HG02610 (cell line): ENCODE results near the gene C9orf152.
"Not testable (repeated sequence)": the region's sequence is repeated elsewhere in the genome, so short reads cannot be mapped to it uniquely, and the experiment has no call there.

Experiments used
- ATAC-seq: cut with Tn5 transposase; IDR thresholded peaks from one replicate; pipeline ENCODE4 v1.9.1; 2021; ENCODE audit warnings: mild to moderate bottlenecking, moderate library complexity; ENCODE audit not compliant: unreplicated experiment

Gene C9orf152, protein sequence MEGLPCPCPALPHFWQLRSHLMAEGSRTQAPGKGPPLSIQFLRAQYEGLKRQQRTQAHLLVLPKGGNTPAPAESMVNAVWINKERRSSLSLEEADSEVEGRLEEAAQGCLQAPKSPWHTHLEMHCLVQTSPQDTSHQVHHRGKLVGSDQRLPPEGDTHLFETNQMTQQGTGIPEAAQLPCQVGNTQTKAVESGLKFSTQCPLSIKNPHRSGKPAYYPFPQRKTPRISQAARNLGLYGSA

DNA sequence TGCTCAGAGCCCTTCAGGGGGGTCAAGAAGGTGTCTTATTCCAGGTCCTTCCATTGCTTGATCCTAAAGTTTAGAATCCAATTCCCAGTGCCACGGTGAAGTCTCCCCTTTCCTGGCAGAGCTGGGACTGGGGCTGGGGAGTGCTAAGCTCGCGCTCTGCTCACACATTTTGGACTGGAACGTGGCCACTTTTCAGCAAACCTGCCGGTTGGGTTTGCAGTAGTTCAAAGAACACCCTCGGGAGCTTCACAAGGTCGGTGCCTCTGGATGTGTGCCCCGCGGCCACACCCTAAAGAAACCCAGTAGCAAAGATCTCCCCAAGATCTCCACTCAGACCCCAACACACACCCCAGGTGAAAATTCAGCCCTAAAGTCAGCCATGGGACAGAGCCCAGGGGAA is at the start of gene C9orf152:
Gene C9orf152 (minus strand): TSS at position 129 of the 400 bp plus-strand sequence. CDS start 580 bp downstream, outside the sequence.
- ATAC-seq: no peak

DNA sequence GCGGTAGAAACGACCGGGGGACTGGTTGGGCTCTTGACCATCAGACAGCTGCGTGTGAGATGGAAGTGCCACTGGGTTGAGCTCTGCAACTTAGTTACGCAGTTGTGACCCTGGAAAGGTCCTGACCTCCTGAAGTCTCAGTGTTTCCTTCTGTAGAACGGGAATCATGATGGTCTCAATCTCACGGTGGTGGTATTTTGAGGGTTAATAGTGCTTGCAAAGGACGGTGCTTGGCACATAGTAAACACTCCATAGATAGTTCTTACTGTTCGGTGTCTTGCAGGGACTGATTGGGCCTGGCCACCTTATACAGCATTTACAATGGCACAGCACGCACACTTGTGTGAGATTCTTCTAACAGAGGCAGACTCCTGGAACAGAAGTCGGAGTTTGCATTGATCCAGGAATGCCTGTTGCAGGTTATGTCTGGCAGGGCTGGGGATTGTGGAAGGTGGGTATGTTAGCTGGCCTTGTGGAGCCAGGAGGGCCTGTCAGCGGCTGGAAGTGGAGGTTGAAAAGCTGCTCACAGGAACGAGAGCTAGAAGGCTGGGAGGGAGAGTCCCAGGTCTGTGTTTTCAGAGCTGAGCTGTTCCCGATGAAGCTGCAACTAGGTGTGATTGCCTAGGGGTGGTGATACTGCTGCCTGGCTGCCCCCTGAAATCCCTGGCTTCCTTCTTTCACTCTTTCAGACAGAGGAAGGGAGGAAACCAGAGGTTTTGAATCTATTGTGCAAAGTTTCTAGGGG is 49.3 kb upstream of the C9orf152 start:
- no peak for ATAC-seq

DNA sequence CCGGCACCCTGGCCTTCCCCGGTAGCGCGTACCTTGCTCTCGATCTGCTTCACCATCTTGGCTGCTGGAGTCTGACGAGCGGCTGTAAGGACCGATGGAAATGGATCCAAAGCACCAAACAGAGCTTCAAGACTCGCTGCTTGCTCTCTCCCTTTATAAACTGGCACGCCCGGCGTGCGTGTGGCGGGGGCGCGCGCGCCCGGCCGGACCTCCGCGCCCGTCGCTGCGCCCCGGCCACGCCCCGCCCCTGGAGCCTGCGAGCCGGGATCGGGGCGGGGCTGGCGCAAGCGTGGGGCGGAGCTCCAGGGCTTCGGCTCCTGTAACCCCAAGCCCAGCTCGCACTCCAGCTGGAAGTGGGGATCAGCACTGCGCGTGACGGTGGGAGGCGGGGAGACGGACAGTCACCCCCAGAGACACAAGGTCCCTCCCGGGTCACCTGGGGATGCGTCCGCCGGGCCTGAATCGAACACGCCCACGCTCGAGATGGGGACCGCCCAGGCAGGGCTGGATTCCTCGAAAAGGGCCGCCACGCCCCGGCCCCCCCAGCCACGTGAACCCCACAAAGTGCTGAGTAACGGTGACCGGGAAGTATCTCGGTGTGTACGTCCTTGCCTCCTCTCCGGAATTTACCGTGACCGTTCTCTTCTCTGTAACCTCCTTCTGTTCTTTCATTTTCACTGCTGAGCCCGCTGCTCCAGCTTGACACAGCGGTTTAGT is 48.6 kb upstream of the C9orf152 start, which contains the start of gene TXN:
Gene TXN (minus strand): TSS at position 128 of the 717 bp plus-strand sequence. CDS start 72 bp downstream, at position 56.
- peak; percentile 71 for ATAC-seq

DNA sequence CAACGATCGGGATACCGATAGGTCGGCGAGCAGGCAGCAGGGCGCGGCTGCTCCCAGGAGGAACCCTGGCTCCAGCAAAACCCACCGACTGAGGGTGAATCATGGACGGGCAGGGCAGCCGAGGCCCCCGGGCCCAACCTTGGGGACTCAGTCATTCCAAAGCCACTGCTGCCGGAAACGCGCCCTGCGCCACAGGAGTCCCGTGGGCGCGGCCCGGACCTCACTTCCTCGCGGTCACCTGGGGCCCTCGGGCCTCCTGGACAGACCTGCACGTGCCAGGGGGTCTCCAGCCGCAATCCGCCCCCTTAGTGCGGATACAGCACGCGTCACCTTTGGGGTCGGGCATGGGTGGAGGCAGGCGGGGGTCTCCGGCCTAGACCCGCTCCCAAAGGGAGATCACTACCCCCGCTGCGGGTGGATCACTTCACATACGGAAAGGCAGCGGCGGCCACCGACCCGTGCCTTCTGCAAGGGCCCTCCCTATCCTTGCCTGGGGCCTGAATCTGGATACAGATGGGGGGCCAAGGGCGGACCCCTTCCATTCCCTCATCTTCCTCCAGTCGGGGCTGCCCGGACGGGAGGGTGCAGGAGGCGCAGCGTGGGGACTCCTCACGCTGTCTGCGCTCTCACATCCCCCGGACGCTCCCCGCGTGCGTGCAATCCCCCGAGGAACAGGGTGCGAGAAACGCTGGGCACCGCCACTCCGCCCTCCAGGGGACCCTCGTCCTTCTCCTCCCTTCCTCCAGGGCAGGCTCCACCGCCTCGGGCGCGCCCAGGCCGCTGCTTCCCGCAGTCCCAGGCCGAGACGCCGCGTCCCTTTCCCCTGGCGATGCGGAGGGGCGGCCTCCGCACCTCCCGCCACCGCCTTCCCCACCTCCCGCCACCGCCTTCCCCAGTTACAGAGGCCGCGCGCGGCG is 47.8 kb upstream of the C9orf152 start:
- ATAC-seq: peak; percentile 20

DNA sequence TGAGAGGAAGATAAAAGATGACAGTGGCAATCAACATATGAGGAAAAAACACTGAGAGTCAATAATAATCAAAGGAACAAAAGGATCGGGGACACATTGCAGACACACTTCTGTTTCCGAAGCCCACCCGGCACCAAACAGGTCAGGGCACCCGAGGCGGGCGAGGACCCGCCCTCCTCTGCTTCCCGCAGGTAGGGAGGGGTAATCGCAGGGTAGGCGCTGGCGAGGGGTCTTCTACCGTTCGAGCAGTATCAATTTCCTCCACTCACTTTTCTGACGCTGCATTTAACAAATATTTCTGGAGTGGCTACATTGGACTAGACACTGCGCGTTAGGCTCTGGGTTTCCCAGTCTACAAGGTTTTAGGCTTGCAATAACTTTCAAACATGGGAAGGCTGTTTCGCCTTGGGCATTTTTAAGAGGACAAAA is 47.1 kb upstream of the C9orf152 start:
- ATAC-seq: no peak

DNA sequence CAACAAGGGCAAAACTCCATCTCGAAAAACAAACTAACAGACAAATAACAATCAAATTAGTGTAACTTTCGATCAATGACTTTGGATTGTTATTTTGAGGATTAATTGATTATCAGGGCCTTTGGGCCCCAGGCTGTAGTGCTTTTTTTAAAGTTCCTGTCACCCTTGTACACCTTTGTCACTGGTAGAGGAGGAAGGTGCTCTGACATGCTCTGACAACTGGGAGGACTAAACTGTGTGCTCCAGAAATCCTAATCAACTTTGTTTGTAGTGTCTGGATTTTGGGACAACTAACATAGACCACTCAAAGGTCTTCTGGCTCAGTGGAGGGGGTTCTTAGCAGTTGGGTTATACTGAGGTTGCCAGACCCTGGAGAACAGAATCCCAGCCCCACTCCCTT is 46.5 kb upstream of the C9orf152 start:
- ATAC-seq: no peak

DNA sequence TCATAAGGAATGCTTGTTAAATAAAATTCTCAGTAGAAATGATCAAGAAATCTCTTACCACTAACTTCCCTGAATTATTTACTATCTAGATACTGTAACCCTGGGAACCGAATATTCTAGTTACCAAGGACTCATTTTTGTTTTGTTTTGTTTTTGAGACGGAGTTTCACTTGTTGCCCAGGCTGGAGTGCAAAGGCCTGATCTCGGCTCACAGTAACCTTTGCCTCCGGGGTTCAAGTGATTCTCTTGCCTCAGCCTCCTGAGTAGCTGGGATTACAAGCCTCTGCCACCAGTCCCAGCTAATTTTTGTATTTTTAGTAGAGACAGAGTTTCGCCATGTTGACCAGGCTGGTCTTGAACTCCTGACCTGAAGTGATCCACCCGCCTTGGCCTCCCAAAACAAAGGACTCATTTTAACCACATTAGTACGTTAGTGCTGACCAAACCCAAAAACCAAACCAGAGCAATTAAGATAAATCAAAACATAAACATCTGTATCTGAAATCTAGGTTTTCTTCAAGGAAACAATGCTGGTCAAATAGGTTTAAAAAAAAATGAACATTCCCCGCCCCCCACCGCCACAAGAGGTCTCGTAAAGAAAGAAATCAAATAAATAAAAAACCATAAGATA is 44.7 kb upstream of the C9orf152 start:
- ATAC-seq: no peak

DNA sequence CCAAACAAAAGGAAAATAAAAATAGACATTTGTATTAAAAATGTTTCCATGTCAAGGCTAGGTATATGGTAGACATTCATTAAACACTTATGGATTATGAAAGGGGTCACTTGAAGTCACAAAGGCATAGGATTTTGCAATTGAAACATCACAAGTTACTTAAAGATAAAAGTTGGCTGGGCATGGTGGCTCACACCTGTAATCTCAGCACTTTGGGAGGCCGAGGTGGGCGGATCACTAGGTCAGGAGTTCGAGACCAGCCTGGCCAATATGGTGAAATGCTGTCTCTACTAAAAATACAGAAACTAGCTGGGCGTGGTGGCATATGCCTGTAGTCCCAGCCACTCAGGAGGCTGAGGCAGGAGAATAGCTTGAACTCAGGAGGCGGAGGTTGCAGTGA is 43.8 kb upstream of the C9orf152 start:
- ATAC-seq: not testable (repeated sequence)

DNA sequence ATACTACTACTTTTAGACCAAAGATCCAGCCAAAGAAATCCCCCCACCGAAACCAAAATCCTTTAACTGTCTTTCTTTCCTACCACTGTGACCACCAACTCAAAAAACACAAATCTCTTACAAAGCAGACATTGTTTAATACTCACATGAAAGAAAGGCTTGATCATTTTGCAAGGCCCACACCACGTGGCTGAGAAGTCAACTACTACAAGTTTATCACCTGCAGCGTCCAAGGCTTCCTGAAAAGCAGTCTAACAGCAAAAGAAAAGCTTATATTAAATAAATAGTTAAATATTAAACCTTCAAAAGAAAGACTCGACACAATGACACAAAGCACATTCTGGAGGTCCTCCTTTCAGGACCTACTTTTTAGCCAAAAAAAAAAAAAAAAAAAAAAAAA is 43.3 kb upstream of the C9orf152 start:
- no peak for ATAC-seq

DNA sequence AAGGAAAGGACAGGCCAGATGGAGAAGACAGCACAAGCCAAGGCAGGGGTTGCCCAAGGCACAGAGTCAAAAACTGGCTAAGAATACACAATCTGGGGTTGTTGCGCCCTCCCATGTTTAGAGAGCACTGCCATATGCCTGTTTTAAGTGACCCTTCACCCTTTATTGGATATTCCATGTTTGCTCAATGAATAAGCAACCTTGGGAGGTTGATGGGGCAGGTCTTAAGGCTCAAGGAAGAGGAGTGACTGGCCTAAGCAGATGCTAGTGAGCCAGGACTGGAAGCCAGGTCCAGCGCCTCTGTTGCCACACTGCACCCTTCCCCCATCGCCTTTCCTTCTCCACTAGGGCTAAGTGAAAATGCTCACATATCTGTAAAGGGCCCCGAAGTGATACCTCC is 41.6 kb upstream of the C9orf152 start:
- ATAC-seq: no peak

DNA sequence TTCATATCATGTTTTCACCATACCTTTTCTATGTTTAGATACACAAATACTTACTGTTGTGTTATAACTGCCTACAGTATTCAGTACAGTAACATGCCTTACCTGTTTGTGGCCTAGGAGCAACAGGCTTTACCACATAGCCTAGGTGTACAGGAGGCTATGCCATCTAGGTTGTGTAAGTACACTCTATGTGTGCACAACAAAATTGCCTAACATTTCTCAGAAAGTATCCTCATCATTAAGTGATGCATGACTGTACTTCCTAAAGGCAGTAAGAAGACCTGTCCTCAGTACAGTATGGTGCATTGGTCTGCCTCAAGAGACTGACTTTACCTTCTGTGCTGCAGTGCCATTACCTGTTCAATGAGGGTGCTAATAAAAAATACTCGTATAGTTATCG is 40.4 kb upstream of the C9orf152 start:
- no peak for ATAC-seq

DNA sequence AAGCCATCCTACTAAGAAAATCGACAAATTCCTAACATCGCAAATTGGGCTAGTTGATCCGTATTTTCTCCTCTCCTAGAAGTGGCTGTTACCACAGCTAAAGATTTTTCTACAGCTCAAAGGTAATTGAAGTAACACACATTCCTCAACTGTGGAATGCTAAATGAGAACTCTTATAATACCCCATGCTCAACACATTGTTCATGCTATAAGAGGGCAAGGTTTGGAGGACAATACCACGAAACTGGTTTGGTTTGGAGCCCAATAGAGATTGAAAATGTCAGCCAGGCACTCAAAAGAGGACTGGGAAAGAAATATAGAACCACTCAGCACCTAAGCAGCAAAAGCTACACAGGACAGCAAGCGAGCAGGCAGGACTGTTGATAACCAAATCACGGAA is 38.3 kb upstream of the C9orf152 start:
- ATAC-seq: no peak

DNA sequence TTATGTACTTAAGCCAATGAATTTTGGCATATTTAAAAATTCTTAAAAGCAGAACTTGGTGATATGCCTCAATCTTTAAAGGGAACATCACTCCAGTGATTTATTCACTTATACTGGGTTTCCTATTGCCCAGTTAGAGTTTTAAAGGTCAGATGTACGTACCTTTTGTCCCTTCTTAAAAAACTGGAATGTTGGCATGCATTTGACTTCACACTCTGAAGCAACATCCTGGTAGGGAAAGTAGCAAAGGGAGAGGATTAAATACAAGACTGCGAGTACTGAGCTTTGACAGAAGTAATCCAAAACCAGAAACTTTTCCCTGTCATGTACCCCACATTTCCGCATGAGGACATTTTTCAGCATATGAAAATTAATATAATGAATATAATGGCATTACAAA is 36.7 kb upstream of the C9orf152 start:
- ATAC-seq: no peak

DNA sequence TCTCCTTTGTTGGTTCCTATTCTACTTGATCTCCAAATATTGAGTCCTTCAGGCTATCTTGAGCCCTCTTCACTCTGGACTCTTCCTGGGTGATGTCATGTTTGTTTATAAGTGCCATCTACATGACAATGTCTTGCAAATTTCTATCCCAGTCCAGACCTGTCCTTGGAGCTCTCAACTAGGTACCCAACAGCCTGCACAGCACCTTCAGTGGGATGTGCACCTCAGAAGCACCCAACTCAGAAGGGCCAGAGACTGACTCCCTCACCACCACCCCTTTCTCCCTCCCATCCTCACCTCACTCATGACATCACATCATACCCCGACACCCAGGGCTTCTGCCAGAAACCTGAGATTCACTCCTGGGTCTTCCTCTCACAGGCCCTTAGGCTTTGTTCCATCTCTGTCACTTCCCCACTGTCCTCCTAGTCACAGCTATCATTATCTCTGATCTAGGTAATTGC is 33.9 kb upstream of the C9orf152 start:
- ATAC-seq: no peak

DNA sequence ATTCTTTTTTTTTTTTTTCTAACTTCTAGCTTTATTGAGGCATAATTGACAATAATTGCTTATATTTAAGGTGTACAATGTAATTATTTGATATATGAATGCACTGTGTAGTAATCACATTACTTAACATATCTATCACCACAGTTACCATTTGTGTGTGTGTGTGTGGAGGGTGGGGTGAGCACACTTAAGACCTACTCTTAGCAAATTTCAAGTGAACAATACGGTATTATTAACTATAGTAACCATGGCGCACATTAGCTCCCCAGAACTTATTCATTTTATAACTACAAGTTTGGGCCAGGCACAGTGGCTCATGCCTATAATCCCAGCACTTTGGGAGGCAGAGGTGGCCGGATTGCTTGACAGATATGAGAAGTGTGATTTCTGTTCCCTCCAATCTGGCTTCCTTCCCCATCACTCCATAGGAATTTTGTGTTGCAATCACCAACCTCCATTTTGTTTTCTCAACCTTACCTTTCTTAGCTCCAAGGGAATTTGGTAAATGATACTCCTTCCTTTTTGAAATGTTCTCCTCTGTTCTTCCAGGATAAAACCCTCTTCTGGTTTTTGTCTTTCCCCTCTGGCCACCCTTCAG is 33.4 kb upstream of the C9orf152 start:
- no peak for ATAC-seq

DNA sequence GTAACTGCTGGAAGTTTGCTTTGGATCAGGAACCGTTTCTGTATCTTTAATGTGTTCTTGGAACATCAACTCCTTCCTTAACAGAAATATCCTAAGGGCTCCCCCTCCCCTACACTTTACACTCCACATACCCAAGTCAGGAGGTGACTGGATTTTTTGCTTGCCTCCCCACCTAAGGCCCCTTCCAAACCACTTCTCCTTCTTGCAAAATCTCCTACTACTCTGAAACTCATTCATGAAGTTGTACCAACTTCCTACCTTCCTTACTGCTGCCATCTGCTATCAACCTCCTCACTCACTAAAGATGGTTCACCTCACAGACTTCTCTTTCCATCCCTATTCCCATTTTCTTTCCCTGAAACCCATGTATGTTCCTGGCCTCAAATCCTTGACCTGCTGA is 32.2 kb upstream of the C9orf152 start:
- no peak for ATAC-seq

DNA sequence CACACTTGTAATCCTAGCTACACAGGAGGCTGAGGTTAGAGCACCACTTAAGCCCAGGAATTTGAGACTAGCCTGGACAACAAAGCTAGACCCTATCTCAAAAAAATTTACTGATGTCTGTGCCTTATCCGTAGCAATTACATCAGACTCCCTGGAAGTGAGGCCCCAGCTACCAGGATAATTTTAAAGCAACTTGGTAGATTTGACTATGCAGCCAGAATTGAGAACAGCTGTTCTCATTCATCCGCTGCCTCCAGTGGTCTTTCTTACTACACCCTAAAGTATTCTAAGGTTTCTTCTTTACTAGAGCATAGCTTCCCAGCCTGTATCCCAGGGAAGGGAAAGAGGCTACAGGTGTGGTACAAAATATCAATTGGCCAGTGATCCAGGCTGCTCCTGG is 20.4 kb upstream of the C9orf152 start:
- no peak for ATAC-seq

DNA sequence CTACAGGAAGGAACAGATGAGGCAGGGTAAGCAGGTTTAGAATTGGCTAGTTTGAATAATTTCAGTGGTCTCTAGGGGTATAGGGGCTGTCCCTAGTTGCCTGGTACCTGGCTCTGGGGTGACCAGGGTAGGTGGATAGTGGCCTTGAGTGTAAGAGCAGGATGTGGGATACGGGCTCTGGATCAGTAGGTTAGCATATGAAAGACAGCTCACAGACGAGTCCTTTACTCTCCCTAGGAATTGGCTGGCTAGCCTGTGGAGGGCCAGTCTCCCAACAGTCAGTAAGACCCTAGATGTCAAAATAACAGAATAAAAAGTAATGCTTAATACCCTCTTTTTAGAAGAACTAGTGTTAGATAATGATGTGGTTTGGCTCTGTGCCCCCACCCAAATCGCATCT is 16.6 kb upstream of the C9orf152 start:
- no peak for ATAC-seq

DNA sequence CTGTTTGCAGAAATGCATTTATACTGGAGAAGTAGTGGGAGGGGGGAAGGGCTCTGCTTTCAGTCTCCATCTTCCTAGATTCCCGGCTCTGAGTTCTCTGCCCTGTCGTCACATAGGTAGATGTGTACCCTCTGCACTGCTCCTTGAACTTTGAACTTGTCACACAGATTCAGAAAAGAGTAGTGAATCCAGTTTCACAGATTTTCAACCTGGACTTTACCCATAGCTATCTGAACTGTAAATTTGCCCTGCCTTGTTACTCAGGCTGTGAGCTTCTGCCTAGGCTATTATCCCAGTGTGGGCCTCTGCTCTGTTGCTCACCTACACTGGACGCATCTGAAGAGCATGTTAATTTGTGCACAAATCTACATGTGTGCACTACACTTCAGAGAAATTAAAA is 12.8 kb upstream of the C9orf152 start:
- no peak for ATAC-seq

DNA sequence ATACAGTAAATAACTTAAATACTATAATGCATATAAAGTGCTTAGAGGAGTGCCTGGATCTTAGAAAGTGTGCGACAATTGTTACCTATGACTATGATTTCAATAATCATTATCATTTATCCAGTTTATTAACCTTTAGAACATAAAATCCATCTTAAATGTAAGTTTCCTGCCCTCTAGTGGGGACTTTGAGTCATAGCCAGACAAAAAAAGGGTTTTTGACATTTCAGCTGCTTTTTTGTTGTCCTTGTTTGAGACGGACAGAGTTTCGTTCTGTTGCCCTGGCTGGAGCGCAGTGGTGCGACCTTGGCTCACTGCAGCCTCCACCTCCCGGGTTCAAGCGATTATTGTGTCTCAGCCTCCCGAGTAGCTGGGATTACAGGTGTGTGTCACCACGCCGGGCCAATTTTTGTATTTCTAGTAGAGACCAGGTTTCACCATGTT is 9.7 kb upstream of the C9orf152 start:
- no peak for ATAC-seq
